ENCODE results near the gene ARHGAP8. TPM values are rescaled to one million over a fixed set of nuclear protein-coding genes. Genes with fewer than 3 reads are reported as not detected.
"Not testable (repeated sequence)": the region's sequence is repeated elsewhere in the genome, so short reads cannot be mapped to it uniquely, and the experiment has no call there.

Gene ARHGAP8
- total and polyA plus RNA-seq, 2 of the 13 experiments (the other 11 are each of a cell fraction or from before 2014, with no cell fraction given) = 0.07 TPM; not detected in 1

DNA sequence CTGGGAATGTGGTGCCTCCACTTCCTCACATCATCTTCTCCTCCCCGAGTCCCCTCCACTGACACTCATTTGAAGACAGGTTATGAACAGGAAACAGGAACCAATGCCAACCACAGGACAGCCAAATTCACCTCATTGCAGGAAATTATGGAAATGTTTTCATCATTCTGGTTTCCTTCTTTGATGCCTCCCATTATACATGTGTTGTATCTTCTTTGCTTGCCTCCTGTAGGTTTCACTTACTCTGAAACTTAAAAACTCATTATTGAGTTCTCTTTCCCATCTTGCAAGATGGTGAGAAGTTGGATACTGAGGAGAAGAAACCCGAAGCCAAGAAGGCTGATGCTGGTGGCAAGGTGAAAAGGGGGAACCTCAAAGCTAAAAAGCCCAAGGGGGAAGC, 148.9 kb downstream of the ARHGAP8 start:
- ATAC-seq (no peak), FAIRE-seq (no peak), DNase-seq (ENCODE audit: low spot score) (no peak)
- H3K9ac ChIP-seq (ENCODE audit: insufficient read depth, low read depth, low read length) = no peak overlapping the region
- H2AFZ ChIP-seq (ENCODE audit: low read length) = no peak overlapping the region
- H3K4me1 ChIP-seq (ENCODE audit: insufficient read depth, low read length) = no peaks in the 10 kb centered on the region
- H3K9me3 ChIP-seq (ENCODE audit: low read length) = peaks cover 25% of the 10 kb centered on the region
- no peak for TF ChIP-seq ZNF207 (IDR thresholded peaks at IDR 0.05; ENCODE audit: borderline replicate concordance)
- TF ChIP-seq ZNF253 (CRISPR knock-in tag; IDR thresholded peaks at IDR 0.05; ENCODE audit: borderline replicate concordance) = no peak
- TF ChIP-seq, protein P1, sequence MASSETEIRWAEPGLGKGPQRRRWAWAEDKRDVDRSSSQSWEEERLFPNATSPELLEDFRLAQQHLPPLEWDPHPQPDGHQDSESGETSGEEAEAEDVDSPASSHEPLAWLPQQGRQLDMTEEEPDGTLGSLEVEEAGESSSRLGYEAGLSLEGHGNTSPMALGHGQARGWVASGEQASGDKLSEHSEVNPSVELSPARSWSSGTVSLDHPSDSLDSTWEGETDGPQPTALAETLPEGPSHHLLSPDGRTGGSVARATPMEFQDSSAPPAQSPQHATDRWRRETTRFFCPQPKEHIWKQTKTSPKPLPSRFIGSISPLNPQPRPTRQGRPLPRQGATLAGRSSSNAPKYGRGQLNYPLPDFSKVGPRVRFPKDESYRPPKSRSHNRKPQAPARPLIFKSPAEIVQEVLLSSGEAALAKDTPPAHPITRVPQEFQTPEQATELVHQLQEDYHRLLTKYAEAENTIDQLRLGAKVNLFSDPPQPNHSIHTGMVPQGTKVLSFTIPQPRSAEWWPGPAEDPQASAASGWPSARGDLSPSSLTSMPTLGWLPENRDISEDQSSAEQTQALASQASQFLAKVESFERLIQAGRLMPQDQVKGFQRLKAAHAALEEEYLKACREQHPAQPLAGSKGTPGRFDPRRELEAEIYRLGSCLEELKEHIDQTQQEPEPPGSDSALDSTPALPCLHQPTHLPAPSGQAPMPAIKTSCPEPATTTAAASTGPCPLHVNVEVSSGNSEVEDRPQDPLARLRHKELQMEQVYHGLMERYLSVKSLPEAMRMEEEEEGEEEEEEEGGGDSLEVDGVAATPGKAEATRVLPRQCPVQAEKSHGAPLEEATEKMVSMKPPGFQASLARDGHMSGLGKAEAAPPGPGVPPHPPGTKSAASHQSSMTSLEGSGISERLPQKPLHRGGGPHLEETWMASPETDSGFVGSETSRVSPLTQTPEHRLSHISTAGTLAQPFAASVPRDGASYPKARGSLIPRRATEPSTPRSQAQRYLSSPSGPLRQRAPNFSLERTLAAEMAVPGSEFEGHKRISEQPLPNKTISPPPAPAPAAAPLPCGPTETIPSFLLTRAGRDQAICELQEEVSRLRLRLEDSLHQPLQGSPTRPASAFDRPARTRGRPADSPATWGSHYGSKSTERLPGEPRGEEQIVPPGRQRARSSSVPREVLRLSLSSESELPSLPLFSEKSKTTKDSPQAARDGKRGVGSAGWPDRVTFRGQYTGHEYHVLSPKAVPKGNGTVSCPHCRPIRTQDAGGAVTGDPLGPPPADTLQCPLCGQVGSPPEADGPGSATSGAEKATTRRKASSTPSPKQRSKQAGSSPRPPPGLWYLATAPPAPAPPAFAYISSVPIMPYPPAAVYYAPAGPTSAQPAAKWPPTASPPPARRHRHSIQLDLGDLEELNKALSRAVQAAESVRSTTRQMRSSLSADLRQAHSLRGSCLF (CRISPR knock-in tag; IDR thresholded peaks at IDR 0.05; ENCODE audit: borderline replicate concordance) = no peak
- TF ChIP-seq NCOR1 (IDR thresholded peaks at IDR 0.05; ENCODE audit: borderline replicate concordance, low read length) = no peak
- TF ChIP-seq, protein P2, sequence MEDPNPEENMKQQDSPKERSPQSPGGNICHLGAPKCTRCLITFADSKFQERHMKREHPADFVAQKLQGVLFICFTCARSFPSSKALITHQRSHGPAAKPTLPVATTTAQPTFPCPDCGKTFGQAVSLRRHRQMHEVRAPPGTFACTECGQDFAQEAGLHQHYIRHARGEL (CRISPR knock-in tag; IDR thresholded peaks at IDR 0.05) = no peak
- TF ChIP-seq ZNF841 (CRISPR knock-in tag; IDR thresholded peaks at IDR 0.05; ENCODE audit: borderline replicate concordance) = no peak
- TF ChIP-seq RXRB (CRISPR knock-in tag; IDR thresholded peaks at IDR 0.05; ENCODE audit: borderline replicate concordance) = no peak
- TF ChIP-seq, protein P3, sequence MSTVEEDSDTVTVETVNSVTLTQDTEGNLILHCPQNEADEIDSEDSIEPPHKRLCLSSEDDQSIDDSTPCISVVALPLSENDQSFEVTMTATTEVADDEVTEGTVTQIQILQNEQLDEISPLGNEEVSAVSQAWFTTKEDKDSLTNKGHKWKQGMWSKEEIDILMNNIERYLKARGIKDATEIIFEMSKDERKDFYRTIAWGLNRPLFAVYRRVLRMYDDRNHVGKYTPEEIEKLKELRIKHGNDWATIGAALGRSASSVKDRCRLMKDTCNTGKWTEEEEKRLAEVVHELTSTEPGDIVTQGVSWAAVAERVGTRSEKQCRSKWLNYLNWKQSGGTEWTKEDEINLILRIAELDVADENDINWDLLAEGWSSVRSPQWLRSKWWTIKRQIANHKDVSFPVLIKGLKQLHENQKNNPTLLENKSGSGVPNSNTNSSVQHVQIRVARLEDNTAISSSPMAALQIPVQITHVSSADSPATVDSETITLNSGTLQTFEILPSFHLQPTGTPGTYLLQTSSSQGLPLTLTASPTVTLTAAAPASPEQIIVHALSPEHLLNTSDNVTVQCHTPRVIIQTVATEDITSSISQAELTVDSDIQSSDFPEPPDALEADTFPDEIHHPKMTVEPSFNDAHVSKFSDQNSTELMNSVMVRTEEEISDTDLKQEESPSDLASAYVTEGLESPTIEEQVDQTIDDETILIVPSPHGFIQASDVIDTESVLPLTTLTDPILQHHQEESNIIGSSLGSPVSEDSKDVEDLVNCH (CRISPR knock-in tag; IDR thresholded peaks at IDR 0.05) = no peak
- no peak for TF ChIP-seq SMARCC2 (IDR thresholded peaks at IDR 0.05)
- BruUV-seq (replicated peaks) = no TSS peak
- no peak overlapping the region for H3K4me3 ChIP-seq (replicated peaks in 1 of 3; ENCODE audit: insufficient read depth in 1 of 3, low read depth in 2 of 3, low read length in 3 of 3)
- 7% methylated on average over 2 of the region's 2 CpGs for WGBS (ENCODE audit: low lambda C conversion rate)
- in situ Hi-C loops (cut with HindIII; ENCODE audit: extremely low pct_ligation_motif_present, low pct_unique_long_range_greater_than_20kb) = no loop called here
- CTCF ChIA-PET (ENCODE audit: low intra/inter-chr PET ratio, low total read pairs) = no interaction called here
- no peaks in the 10 kb centered on the region for H3K36me3 ChIP-seq (replicated peaks in 1 of 2; ENCODE audit: control insufficient read depth in 1 of 2, insufficient read depth in 2 of 2, low read length in 2 of 2)
- H3K27ac ChIP-seq (ENCODE audit: extremely low read length, insufficient read depth, low read length) = no peak overlapping the region
- intact Hi-C loops (cut with micrococcal nuclease; ENCODE audit: unreplicated experiment) = no loop called here
- no peaks in the 10 kb centered on the region for H3K79me2 ChIP-seq (ENCODE audit: insufficient read depth, low read length)
- no peak overlapping the region for H3K4me2 ChIP-seq (ENCODE audit: low read depth, low read length)
- H3K27me3 ChIP-seq (ENCODE audit: control insufficient read depth in 1 of 2, insufficient read depth in 2 of 2, low read length in 2 of 2) = peaks cover 0 to 15% of the 10 kb centered on the region in 2 experiments; a peak in 2 of 5 replicates
- no peaks in the 10 kb centered on the region for H4K20me1 ChIP-seq (ENCODE audit: insufficient read depth, low read length)
- POLR2A ChIA-PET = no interaction called here

GRCh38 chr22:44903164-44903563, 150.8 kb downstream of the ARHGAP8 start:
- CTCF ChIA-PET (ENCODE audit: low intra/inter-chr PET ratio, low total read pairs); BruUV-seq (replicated peaks); H3K36me3 ChIP-seq (replicated peaks in 1 of 2; ENCODE audit: control insufficient read depth in 1 of 2, insufficient read depth in 2 of 2, low read length in 2 of 2); DNase-seq (ENCODE audit: low spot score); H4K20me1 ChIP-seq (ENCODE audit: insufficient read depth, low read length); POLR2A ChIA-PET; H3K4me2 ChIP-seq (ENCODE audit: low read depth, low read length); H3K9ac ChIP-seq (ENCODE audit: insufficient read depth, low read depth, low read length); H3K4me3 ChIP-seq (replicated peaks in 1 of 3; ENCODE audit: insufficient read depth in 1 of 3, low read depth in 2 of 3, low read length in 3 of 3); H3K79me2 ChIP-seq (ENCODE audit: insufficient read depth, low read length); FAIRE-seq; H2AFZ ChIP-seq (ENCODE audit: low read length); in situ Hi-C loops (cut with HindIII; ENCODE audit: extremely low pct_ligation_motif_present, low pct_unique_long_range_greater_than_20kb); ATAC-seq; intact Hi-C loops (cut with micrococcal nuclease; ENCODE audit: unreplicated experiment); H3K27ac ChIP-seq (ENCODE audit: extremely low read length, insufficient read depth, low read length); H3K4me1 ChIP-seq (ENCODE audit: insufficient read depth, low read length): not testable (repeated sequence)
- WGBS (ENCODE audit: low lambda C conversion rate) = no CpG with 5 or more reads among the region's 2 CpGs
- H3K27me3 ChIP-seq (ENCODE audit: control insufficient read depth in 1 of 2, insufficient read depth in 2 of 2, low read length in 2 of 2) = peaks cover 0 to 28% of the 10 kb centered on the region in 2 experiments; a peak in 4 of 5 replicates
- peaks cover 25% of the 10 kb centered on the region for H3K9me3 ChIP-seq (ENCODE audit: low read length)
